Right atrium auricular region (tissue), 2 donors: ENCODE measurements around the gene YTHDF1. TPM values are rescaled to one million over a fixed set of nuclear protein-coding genes. Genes with fewer than 3 reads are reported as not detected.

Source experiments
- DNase-seq: peaks from one replicate; pipeline ENCODE4 v3.0.0-alpha.2; 2019; ENCODE audit warnings: low spot score
- H3K27ac ChIP-seq, 2 donors: fragments of 200-600 bp; sonication (generic); 1 replicate in 1 of 2; 2 replicates in 1 of 2; pipeline ENCODE4 v1.5.1; 2016 to 2019
- H3K27me3 ChIP-seq, 2 donors: fragments of 200-600 bp; sonication (generic); one replicate each; pipeline versions ENCODE4 v1.5.1 to v1.6.0; 2017 to 2019
- H3K36me3 ChIP-seq: fragments of 200-600 bp; sonication (generic); one replicate; pipeline ENCODE4 v1.5.1; 2016
- H3K4me1 ChIP-seq, 2 donors: fragments of 200-600 bp; sonication (generic); one replicate each; pipeline versions ENCODE4 v1.5.1 to v1.6.0; 2017 to 2019
- H3K4me3 ChIP-seq, 2 donors: fragments of 200-600 bp; sonication (generic); 1 replicate in 1 of 2; 2 replicates in 1 of 2; pipeline ENCODE4 v1.5.1; 2017 to 2019; ENCODE audit warnings: mild to moderate bottlenecking in 1 of 2, moderate library complexity in 1 of 2
- H3K9me3 ChIP-seq, 2 donors: fragments of 200-600 bp; sonication (generic); one replicate each; pipeline ENCODE4 v1.5.1; 2019
- CTCF ChIP-seq, 2 donors: fragments of 200-600 bp; sonication (generic); IDR thresholded peaks; one replicate each; pipeline ENCODE4 v1.5.1; 2019; ENCODE audit warnings: antibody characterized with exemption in 2 of 2
- total RNA-seq, 2 donors: library from RNA; depleted of rRNA; stranded (reverse); fragments of >200 nt; gene quantifications; one replicate each; pipeline ENCODE4 v1.1.0, GENCODE V29; 2016

YTHDF1 gene
- total RNA-seq, 2 donors from 2014 or later: 15.7 to 26.1 TPM

- Histone ChIP-seq H3K9me3 (no peaks in the 10 kb centered on the region), H3K27ac (no peak overlapping the region), H3K4me1 (peaks cover 0 to 46% of the 10 kb centered on the region in 2 donors), H3K4me3 (peak overlapping the region in 1 of 2 donors; percentile 40), H3K27me3 (peaks cover 36 to 55% of the 10 kb centered on the region in 2 donors), H3K36me3 (no peaks in the 10 kb centered on the region)
- DNase-seq: no peak
- no peak for TF ChIP-seq CTCF (IDR thresholded peaks at IDR 0.05)
These were observed 38.0 kb downstream of the YTHDF1 start for GRCh38 chr20:63177785-63178445.

GRCh38 chr20:63177134-63177784, 38.7 kb downstream of the YTHDF1 start:
- Histone ChIP-seq H3K27ac (no peak overlapping the region), H3K9me3 (no peaks in the 10 kb centered on the region), H3K4me1 (peaks cover 0 to 46% of the 10 kb centered on the region in 2 donors), H3K4me3 (peak overlapping the region in 1 of 2 donors; percentile 40), H3K36me3 (no peaks in the 10 kb centered on the region), H3K27me3 (peaks cover 38 to 55% of the 10 kb centered on the region in 2 donors)
- no peak for TF ChIP-seq CTCF (IDR thresholded peaks at IDR 0.05)
- no peak for DNase-seq

GRCh38 chr20:63176427-63177133, 39.4 kb downstream of the YTHDF1 start:
- no peak for DNase-seq
- H3K4me3 ChIP-seq: no peak overlapping the region
- TF ChIP-seq CTCF (IDR thresholded peaks at IDR 0.05): no peak
- H3K9me3 ChIP-seq: no peaks in the 10 kb centered on the region
- no peaks in the 10 kb centered on the region for H3K36me3 ChIP-seq
- H3K27ac ChIP-seq: no peak overlapping the region
- peaks cover 0 to 46% of the 10 kb centered on the region in 2 donors for H3K4me1 ChIP-seq
- H3K27me3 ChIP-seq: peaks cover 38 to 55% of the 10 kb centered on the region in 2 donors

- DNase-seq: no peak
- no peak overlapping the region for H3K4me3 ChIP-seq
- peaks cover 0 to 46% of the 10 kb centered on the region in 2 donors for H3K4me1 ChIP-seq
- H3K27me3 ChIP-seq: peaks cover 38 to 55% of the 10 kb centered on the region in 2 donors
- no peaks in the 10 kb centered on the region for H3K9me3 ChIP-seq
- no peak overlapping the region for H3K27ac ChIP-seq
- no peak for TF ChIP-seq CTCF (IDR thresholded peaks at IDR 0.05)
- no peaks in the 10 kb centered on the region for H3K36me3 ChIP-seq
These were observed 39.9 kb downstream of the YTHDF1 start for GRCh38 chr20:63176034-63176426.

DNA sequence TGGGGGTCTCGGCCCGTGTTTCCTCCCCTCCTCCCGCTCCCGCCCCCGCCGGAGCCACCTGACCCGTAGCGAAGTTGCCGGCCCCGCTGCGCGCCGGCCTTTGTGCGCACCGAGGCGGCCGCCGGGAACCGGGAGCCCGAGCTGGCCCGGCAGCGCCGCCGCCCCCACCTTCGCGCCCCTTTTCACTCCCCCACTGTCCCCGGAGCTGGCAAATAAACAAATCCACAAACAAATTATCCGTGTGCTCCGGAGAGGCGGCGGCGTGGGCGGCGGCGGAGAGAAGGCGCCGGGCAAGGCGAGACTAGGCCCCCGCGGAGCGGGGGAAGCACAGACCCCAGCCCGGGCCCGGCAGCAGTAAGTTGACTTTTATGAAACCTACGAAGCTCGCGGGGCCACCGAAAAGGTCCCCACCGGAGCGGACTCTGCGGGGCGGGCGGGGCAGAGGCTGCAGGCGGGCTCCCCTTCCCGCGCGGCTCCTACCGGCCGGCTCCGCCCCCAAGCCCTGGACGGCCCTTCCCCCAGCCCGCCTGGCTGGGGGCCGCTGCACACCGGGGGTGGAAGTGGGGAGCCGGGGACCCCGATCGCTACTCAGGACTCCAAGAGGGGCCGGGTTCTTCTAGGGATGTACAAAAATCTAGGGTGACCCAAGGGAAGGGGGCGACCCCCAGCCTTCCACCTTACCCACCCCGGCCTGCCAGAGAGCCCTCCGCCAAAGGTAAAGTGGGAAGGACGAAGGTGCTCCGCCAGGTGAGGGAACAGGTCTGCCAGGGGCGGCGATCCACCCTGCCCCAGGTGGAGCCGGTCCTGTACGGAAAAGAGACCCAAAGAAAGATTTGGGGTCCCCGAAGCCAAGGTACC, 40.7 kb downstream of the YTHDF1 start:
- Histone ChIP-seq H3K4me1 (peaks cover 0 to 46% of the 10 kb centered on the region in 2 donors), H3K36me3 (no peaks in the 10 kb centered on the region), H3K27ac (no peak overlapping the region), H3K9me3 (no peaks in the 10 kb centered on the region), H3K4me3 (peak overlapping the region in 1 of 2 donors; percentile 13), H3K27me3 (peaks cover 38 to 55% of the 10 kb centered on the region in 2 donors)
- DNase-seq: no peak
- TF ChIP-seq CTCF (IDR thresholded peaks at IDR 0.05): no peak
